ENCODE data around the gene STXBP3. TPM values are rescaled to one million over a fixed set of nuclear protein-coding genes. Genes with fewer than 3 reads are reported as not detected.

Gene STXBP3
- total and polyA plus RNA-seq, 2 of the 8 experiments (the other 6 are each of a cell fraction or from before 2014, with no cell fraction given): 6.0 to 38.5 TPM

DNA sequence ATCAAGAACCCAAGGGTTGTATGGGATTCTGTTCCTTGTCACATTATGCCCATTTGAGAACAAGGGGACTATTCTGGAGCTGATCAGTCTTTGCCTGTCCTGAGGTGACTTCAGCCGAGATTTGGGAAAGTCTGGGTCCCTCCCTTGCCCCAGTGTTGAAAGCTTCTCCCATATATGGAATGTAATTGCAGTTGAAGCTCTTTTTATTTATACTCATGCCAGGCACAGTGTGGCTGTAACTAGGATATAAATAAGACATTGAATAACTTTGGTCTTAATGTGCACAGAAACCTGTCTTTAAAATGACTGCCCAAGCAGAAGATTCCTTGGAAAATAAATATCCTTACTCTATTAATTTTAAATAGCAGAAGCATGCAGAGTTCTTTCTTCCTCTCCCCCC lies 95.2 kb downstream of the STXBP3 start (continued):
- TF ChIP-seq, protein P1, sequence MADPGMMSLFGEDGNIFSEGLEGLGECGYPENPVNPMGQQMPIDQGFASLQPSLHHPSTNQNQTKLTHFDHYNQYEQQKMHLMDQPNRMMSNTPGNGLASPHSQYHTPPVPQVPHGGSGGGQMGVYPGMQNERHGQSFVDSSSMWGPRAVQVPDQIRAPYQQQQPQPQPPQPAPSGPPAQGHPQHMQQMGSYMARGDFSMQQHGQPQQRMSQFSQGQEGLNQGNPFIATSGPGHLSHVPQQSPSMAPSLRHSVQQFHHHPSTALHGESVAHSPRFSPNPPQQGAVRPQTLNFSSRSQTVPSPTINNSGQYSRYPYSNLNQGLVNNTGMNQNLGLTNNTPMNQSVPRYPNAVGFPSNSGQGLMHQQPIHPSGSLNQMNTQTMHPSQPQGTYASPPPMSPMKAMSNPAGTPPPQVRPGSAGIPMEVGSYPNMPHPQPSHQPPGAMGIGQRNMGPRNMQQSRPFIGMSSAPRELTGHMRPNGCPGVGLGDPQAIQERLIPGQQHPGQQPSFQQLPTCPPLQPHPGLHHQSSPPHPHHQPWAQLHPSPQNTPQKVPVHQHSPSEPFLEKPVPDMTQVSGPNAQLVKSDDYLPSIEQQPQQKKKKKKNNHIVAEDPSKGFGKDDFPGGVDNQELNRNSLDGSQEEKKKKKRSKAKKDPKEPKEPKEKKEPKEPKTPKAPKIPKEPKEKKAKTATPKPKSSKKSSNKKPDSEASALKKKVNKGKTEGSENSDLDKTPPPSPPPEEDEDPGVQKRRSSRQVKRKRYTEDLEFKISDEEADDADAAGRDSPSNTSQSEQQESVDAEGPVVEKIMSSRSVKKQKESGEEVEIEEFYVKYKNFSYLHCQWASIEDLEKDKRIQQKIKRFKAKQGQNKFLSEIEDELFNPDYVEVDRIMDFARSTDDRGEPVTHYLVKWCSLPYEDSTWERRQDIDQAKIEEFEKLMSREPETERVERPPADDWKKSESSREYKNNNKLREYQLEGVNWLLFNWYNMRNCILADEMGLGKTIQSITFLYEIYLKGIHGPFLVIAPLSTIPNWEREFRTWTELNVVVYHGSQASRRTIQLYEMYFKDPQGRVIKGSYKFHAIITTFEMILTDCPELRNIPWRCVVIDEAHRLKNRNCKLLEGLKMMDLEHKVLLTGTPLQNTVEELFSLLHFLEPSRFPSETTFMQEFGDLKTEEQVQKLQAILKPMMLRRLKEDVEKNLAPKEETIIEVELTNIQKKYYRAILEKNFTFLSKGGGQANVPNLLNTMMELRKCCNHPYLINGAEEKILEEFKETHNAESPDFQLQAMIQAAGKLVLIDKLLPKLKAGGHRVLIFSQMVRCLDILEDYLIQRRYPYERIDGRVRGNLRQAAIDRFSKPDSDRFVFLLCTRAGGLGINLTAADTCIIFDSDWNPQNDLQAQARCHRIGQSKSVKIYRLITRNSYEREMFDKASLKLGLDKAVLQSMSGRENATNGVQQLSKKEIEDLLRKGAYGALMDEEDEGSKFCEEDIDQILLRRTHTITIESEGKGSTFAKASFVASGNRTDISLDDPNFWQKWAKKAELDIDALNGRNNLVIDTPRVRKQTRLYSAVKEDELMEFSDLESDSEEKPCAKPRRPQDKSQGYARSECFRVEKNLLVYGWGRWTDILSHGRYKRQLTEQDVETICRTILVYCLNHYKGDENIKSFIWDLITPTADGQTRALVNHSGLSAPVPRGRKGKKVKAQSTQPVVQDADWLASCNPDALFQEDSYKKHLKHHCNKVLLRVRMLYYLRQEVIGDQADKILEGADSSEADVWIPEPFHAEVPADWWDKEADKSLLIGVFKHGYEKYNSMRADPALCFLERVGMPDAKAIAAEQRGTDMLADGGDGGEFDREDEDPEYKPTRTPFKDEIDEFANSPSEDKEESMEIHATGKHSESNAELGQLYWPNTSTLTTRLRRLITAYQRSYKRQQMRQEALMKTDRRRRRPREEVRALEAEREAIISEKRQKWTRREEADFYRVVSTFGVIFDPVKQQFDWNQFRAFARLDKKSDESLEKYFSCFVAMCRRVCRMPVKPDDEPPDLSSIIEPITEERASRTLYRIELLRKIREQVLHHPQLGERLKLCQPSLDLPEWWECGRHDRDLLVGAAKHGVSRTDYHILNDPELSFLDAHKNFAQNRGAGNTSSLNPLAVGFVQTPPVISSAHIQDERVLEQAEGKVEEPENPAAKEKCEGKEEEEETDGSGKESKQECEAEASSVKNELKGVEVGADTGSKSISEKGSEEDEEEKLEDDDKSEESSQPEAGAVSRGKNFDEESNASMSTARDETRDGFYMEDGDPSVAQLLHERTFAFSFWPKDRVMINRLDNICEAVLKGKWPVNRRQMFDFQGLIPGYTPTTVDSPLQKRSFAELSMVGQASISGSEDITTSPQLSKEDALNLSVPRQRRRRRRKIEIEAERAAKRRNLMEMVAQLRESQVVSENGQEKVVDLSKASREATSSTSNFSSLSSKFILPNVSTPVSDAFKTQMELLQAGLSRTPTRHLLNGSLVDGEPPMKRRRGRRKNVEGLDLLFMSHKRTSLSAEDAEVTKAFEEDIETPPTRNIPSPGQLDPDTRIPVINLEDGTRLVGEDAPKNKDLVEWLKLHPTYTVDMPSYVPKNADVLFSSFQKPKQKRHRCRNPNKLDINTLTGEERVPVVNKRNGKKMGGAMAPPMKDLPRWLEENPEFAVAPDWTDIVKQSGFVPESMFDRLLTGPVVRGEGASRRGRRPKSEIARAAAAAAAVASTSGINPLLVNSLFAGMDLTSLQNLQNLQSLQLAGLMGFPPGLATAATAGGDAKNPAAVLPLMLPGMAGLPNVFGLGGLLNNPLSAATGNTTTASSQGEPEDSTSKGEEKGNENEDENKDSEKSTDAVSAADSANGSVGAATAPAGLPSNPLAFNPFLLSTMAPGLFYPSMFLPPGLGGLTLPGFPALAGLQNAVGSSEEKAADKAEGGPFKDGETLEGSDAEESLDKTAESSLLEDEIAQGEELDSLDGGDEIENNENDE (IDR thresholded peaks at IDR 0.05; ENCODE audit: insufficient replicate concordance, low read length): no peak
- TF ChIP-seq CHD1 (IDR thresholded peaks at IDR 0.05; ENCODE audit: low read depth, low read length): no peak
- TF ChIP-seq CBX5 (IDR thresholded peaks at IDR 0.05; ENCODE audit: low read depth, low read length): no peak
- TF ChIP-seq SIRT6 (IDR thresholded peaks at IDR 0.05; ENCODE audit: low read length): no peak
- no peak for TF ChIP-seq MAFK (IDR thresholded peaks at IDR 0.05; ENCODE audit: low read depth, low read length)
- no peak for TF ChIP-seq EP300 (IDR thresholded peaks at IDR 0.05; ENCODE audit: borderline replicate concordance in 1 of 2, low read depth in 2 of 2, low read length in 2 of 2)
- TF ChIP-seq EGR1 (IDR thresholded peaks at IDR 0.05; ENCODE audit: borderline replicate concordance, low read depth, low read length): no peak
